ENCODE data around the gene MBD5.

DNA sequence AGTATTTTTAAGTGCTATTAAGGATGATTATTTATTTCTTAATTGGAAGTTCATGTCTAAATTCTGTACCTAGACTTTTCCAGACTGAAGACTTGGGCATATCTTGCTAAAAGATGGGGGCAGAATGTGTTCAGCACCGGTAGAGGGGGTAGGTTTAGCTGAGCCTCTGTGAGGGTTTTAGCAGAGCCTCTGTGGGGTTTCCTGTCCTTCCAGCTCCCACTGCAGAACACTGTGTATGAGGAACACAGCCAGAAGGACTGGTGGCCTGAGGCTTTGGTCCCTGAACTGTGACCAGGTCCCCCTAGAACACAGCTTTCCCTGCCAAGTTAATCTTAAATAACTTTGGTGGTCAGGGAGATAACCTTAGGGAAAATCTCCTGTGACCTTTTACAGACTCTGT is 500.3 kb downstream of the MBD5 start:
- no peak for TF ChIP-seq POLR2A (IDR thresholded peaks at IDR 0.05)
- TF ChIP-seq, protein P1, sequence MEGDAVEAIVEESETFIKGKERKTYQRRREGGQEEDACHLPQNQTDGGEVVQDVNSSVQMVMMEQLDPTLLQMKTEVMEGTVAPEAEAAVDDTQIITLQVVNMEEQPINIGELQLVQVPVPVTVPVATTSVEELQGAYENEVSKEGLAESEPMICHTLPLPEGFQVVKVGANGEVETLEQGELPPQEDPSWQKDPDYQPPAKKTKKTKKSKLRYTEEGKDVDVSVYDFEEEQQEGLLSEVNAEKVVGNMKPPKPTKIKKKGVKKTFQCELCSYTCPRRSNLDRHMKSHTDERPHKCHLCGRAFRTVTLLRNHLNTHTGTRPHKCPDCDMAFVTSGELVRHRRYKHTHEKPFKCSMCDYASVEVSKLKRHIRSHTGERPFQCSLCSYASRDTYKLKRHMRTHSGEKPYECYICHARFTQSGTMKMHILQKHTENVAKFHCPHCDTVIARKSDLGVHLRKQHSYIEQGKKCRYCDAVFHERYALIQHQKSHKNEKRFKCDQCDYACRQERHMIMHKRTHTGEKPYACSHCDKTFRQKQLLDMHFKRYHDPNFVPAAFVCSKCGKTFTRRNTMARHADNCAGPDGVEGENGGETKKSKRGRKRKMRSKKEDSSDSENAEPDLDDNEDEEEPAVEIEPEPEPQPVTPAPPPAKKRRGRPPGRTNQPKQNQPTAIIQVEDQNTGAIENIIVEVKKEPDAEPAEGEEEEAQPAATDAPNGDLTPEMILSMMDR (IDR thresholded peaks at IDR 0.05): no peak
- TF ChIP-seq EP300 (IDR thresholded peaks at IDR 0.05): no peak
- no peak for TF ChIP-seq POLR2AphosphoS5 (IDR thresholded peaks at IDR 0.05)

Measured in stomach (tissue), 4 donors.